HEK293 (cell line): ENCODE measurements around the gene KCNK7.

Source experiments
- CTCF ChIA-PET: fragments of 350-600 bp; formaldehyde crosslinking; extraction: SDS; loops from one replicate; lab custom pipeline; 2021; ENCODE audit warnings: antibody characterized with exemption; lab: Yijun Ruan, JAX
- POLR2A ChIA-PET: fragments of 300-600 bp; formaldehyde crosslinking; extraction: SDS; loops from one replicate; lab custom pipeline; 2020; ENCODE audit warnings: antibody characterized with exemption, inconsistent platforms; lab: Yijun Ruan, JAX
- H3K27ac ChIP-seq: fragments of 200-500 bp; sonication (Bioruptor generic); 2 replicates; pipeline ENCODE4 v1.5.1; 2014; ENCODE audit warnings: low read depth, low read length, control low read depth, inconsistent platforms; ENCODE audit errors: extremely low read depth
- H3K36me3 ChIP-seq, 2 experiments: fragments of 200-500 bp in 1 of 2; sonication (Bioruptor generic) in 1 of 2; 1 replicate in 1 of 2; 2 replicates in 1 of 2; pipeline ENCODE4 v1.5.1; 2014 to 2017; ENCODE audit warnings: inconsistent platforms in 2 of 2, low read length in 2 of 2; ENCODE audit not compliant: control insufficient read depth in 2 of 2, insufficient read depth in 1 of 2
- H3K4me1 ChIP-seq: fragments of 200-500 bp; sonication (Bioruptor generic); 2 replicates; pipeline ENCODE4 v1.5.1; 2014; ENCODE audit warnings: mild to moderate bottlenecking, low read length, inconsistent platforms; ENCODE audit not compliant: control insufficient read depth, insufficient read depth
- H3K4me3 ChIP-seq: 2 replicates; pipeline ENCODE4 v1.5.1; 2011; ENCODE audit warnings: low read depth, mild to moderate bottlenecking, control low read depth, low read length, moderate library complexity
- H3K9me3 ChIP-seq: fragments of 200-500 bp; sonication (Bioruptor generic); 2 replicates; pipeline ENCODE4 v1.5.1; 2014; ENCODE audit warnings: low read depth, low read length, inconsistent platforms; ENCODE audit not compliant: control insufficient read depth, insufficient read depth
- BCL11B ChIP-seq: fragments of 450-650 bp; formaldehyde crosslinking; IDR thresholded peaks from 2 replicates; pipeline ENCODE4 v1.5.1; 2016; ENCODE audit warnings: low read depth, missing biosample characterization, missing genetic modification characterization
- CTCF ChIP-seq: fragments of 450-650 bp; formaldehyde crosslinking; IDR thresholded peaks from 2 replicates; pipeline ENCODE4 v1.5.1; 2016; ENCODE audit warnings: missing biosample characterization, missing genetic modification characterization
- EGR2 ChIP-seq: fragments of 450-650 bp; formaldehyde crosslinking; IDR thresholded peaks from 2 replicates; pipeline ENCODE4 v1.5.1; 2016; ENCODE audit warnings: low read depth, missing biosample characterization, missing genetic modification characterization
- GLIS2 ChIP-seq: fragments of 450-650 bp; formaldehyde crosslinking; IDR thresholded peaks from 2 replicates; pipeline ENCODE4 v1.5.1; 2016; ENCODE audit warnings: missing biosample characterization, missing genetic modification characterization
- KLF9 ChIP-seq: fragments of 450-650 bp; formaldehyde crosslinking; IDR thresholded peaks from 2 replicates; pipeline ENCODE4 v1.5.1; 2016; ENCODE audit warnings: missing biosample characterization, missing genetic modification characterization, low read depth
- PATZ1 ChIP-seq: fragments of 450-650 bp; formaldehyde crosslinking; IDR thresholded peaks from 2 replicates; pipeline ENCODE4 v1.5.1; 2016; ENCODE audit warnings: missing biosample characterization, missing genetic modification characterization
- SCRT1 ChIP-seq: fragments of 450-650 bp; formaldehyde crosslinking; IDR thresholded peaks from 2 replicates; pipeline ENCODE4 v1.5.1; 2016; ENCODE audit warnings: missing biosample characterization, missing genetic modification characterization, borderline replicate concordance
- ZBTB17 ChIP-seq: fragments of 450-650 bp; formaldehyde crosslinking; IDR thresholded peaks from 2 replicates; pipeline ENCODE4 v1.5.1; 2016; ENCODE audit warnings: missing biosample characterization, missing genetic modification characterization
- ZBTB20 ChIP-seq: fragments of 450-650 bp; formaldehyde crosslinking; IDR thresholded peaks from 2 replicates; pipeline ENCODE4 v1.5.1; 2016; ENCODE audit warnings: missing biosample characterization, missing genetic modification characterization
- ZBTB48 ChIP-seq: fragments of 450-650 bp; formaldehyde crosslinking; IDR thresholded peaks from 2 replicates; pipeline ENCODE4 v1.5.1; 2016; ENCODE audit warnings: missing biosample characterization, missing genetic modification characterization
- ZBTB8A ChIP-seq: fragments of 450-650 bp; formaldehyde crosslinking; IDR thresholded peaks from 2 replicates; pipeline ENCODE4 v1.5.1; 2016; ENCODE audit warnings: missing biosample characterization, missing genetic modification characterization
- ZFHX2 ChIP-seq: fragments of 450-650 bp; formaldehyde crosslinking; conservative IDR thresholded peaks from 2 replicates; pipeline ENCODE4 v1.5.1; 2016; ENCODE audit warnings: missing biosample characterization, missing genetic modification characterization
- ZNF155 ChIP-seq: fragments of 450-650 bp; formaldehyde crosslinking; IDR thresholded peaks from 2 replicates; pipeline ENCODE4 v1.5.1; 2016; ENCODE audit warnings: missing biosample characterization, missing genetic modification characterization
- ZNF214 ChIP-seq: fragments of 450-650 bp; formaldehyde crosslinking; IDR thresholded peaks from 2 replicates; pipeline ENCODE4 v1.5.1; 2017; ENCODE audit warnings: missing biosample characterization, mild to moderate bottlenecking, missing genetic modification characterization, borderline replicate concordance
- ZNF391 ChIP-seq: fragments of 450-650 bp; formaldehyde crosslinking; IDR thresholded peaks from 2 replicates; pipeline ENCODE4 v1.5.1; 2016; ENCODE audit warnings: low read depth, missing biosample characterization, missing genetic modification characterization, borderline replicate concordance
- ZNF404 ChIP-seq: fragments of 450-650 bp; formaldehyde crosslinking; IDR thresholded peaks from 2 replicates; pipeline ENCODE4 v1.5.1; 2017; ENCODE audit warnings: missing biosample characterization, missing genetic modification characterization
- ZNF48 ChIP-seq: fragments of 450-650 bp; formaldehyde crosslinking; IDR thresholded peaks from 2 replicates; pipeline ENCODE4 v1.5.1; 2016; ENCODE audit warnings: missing biosample characterization, missing genetic modification characterization
- ZNF513 ChIP-seq: fragments of 450-650 bp; IDR thresholded peaks from 2 replicates; pipeline ENCODE4 v1.5.1; 2018; ENCODE audit warnings: missing biosample characterization, missing genetic modification characterization
- ZNF600 ChIP-seq: fragments of 450-650 bp; formaldehyde crosslinking; IDR thresholded peaks from 2 replicates; pipeline ENCODE4 v1.5.1; 2016; ENCODE audit warnings: missing biosample characterization, missing genetic modification characterization
- ZNF621 ChIP-seq: fragments of 450-650 bp; formaldehyde crosslinking; IDR thresholded peaks from 2 replicates; pipeline ENCODE4 v1.5.1; 2017; ENCODE audit warnings: missing biosample characterization, missing genetic modification characterization
- ZNF76 ChIP-seq: fragments of 450-650 bp; formaldehyde crosslinking; IDR thresholded peaks from 2 replicates; pipeline ENCODE4; 2016; ENCODE audit warnings: low read depth, missing biosample characterization, missing genetic modification characterization, borderline replicate concordance
- ZNF830 ChIP-seq: fragments of 450-650 bp; IDR thresholded peaks from 2 replicates; pipeline ENCODE4 v1.5.0; 2018; ENCODE audit warnings: missing biosample characterization, missing genetic modification characterization, low read depth, mild to moderate bottlenecking, moderate library complexity
- ZXDB ChIP-seq: fragments of 450-650 bp; formaldehyde crosslinking; IDR thresholded peaks from 2 replicates; pipeline ENCODE4 v1.5.1; 2016; ENCODE audit warnings: missing biosample characterization, missing genetic modification characterization
- TF ChIP-seq, protein P1 (sequence below): fragments of 450-650 bp; formaldehyde crosslinking; IDR thresholded peaks from 2 replicates; pipeline ENCODE4 v1.5.1; 2016; ENCODE audit warnings: missing biosample characterization, missing genetic modification characterization
- TF ChIP-seq, protein P2 (sequence below): IDR thresholded peaks from 2 replicates; pipeline ENCODE4 v1.6.1; 2011; ENCODE audit warnings: mild to moderate bottlenecking, low read depth, low read length, borderline replicate concordance
- TF ChIP-seq, protein P3 (sequence below): fragments of 450-650 bp; formaldehyde crosslinking; IDR thresholded peaks from 2 replicates; pipeline ENCODE4 v1.5.1; 2016; ENCODE audit warnings: missing biosample characterization, missing genetic modification characterization, low read depth

Gene KCNK7

GRCh38 chr11:65557280-65558001 is 38.2 kb downstream of the KCNK7 start:
- H3K36me3 ChIP-seq = peaks cover 0 to 11% of the 10 kb centered on the region in 2 experiments; a peak in 1 of 3 replicates
- H3K4me1 ChIP-seq = peaks cover 19% of the 10 kb centered on the region
- ChIA-PET POLR2A (interaction anchor here (1.1 to 1.5 kb wide), 3 partner anchors 11 to 16 kb away, joined by 4 to 6 read pairs (median 6); partner anchors contain the start of gene ZNRD2), CTCF (interaction anchor here (0.8 to 1.8 kb wide), 4 partner anchors 12 to 28 kb away, joined by 3 to 8 read pairs (median 4); partner anchors contain the start of gene ZNRD2)
- H3K9me3 ChIP-seq = no peaks in the 10 kb centered on the region
- peak overlapping the region; percentile 81 for H3K27ac ChIP-seq
- H3K4me3 ChIP-seq = peak overlapping the region; percentile 52
- TF ChIP-seq ZXDB (tag by site-specific recombination) = no peak
- peak; percentile 55; the same call in 1 of the 2 replicates for TF ChIP-seq ZNF76
- no peak for TF ChIP-seq ZNF404 (tag by site-specific recombination)
- TF ChIP-seq ZBTB48 (tag by site-specific recombination) = peak; percentile 73
- TF ChIP-seq KLF9 (tag by site-specific recombination) = 0 out of 2 replicates have a peak, but pooled peaks have one; percentile 21
- no peak for TF ChIP-seq ZNF48 (tag by site-specific recombination)
- TF ChIP-seq ZBTB20 (tag by site-specific recombination) = peak; percentile 58
- TF ChIP-seq, protein P1, sequence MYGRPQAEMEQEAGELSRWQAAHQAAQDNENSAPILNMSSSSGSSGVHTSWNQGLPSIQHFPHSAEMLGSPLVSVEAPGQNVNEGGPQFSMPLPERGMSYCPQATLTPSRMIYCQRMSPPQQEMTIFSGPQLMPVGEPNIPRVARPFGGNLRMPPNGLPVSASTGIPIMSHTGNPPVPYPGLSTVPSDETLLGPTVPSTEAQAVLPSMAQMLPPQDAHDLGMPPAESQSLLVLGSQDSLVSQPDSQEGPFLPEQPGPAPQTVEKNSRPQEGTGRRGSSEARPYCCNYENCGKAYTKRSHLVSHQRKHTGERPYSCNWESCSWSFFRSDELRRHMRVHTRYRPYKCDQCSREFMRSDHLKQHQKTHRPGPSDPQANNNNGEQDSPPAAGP (tag by site-specific recombination) = no peak
- no peak for TF ChIP-seq CTCF (tag by site-specific recombination)
- no peak for TF ChIP-seq ZNF621 (tag by site-specific recombination)
- TF ChIP-seq, protein P2, sequence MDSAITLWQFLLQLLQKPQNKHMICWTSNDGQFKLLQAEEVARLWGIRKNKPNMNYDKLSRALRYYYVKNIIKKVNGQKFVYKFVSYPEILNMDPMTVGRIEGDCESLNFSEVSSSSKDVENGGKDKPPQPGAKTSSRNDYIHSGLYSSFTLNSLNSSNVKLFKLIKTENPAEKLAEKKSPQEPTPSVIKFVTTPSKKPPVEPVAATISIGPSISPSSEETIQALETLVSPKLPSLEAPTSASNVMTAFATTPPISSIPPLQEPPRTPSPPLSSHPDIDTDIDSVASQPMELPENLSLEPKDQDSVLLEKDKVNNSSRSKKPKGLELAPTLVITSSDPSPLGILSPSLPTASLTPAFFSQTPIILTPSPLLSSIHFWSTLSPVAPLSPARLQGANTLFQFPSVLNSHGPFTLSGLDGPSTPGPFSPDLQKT = no peak
- TF ChIP-seq, protein P3, sequence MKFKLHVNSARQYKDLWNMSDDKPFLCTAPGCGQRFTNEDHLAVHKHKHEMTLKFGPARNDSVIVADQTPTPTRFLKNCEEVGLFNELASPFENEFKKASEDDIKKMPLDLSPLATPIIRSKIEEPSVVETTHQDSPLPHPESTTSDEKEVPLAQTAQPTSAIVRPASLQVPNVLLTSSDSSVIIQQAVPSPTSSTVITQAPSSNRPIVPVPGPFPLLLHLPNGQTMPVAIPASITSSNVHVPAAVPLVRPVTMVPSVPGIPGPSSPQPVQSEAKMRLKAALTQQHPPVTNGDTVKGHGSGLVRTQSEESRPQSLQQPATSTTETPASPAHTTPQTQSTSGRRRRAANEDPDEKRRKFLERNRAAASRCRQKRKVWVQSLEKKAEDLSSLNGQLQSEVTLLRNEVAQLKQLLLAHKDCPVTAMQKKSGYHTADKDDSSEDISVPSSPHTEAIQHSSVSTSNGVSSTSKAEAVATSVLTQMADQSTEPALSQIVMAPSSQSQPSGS (tag by site-specific recombination) = no peak
- TF ChIP-seq ZNF600 (tag by site-specific recombination) = 0 out of 2 replicates have a peak, but pooled peaks have one; percentile 50
- TF ChIP-seq ZNF830 (tag by site-specific recombination) = no peak
- TF ChIP-seq ZNF214 = no peak
- peak; percentile 81 for TF ChIP-seq GLIS2 (tag by site-specific recombination)
- no peak for TF ChIP-seq BCL11B (tag by site-specific recombination)
- no peak for TF ChIP-seq ZNF155 (tag by site-specific recombination)
- TF ChIP-seq ZFHX2 (tag by site-specific recombination) = peak; percentile 57
- TF ChIP-seq SCRT1 (tag by site-specific recombination) = no peak
- peak; percentile 55; the same call in 1 of the 2 replicates for TF ChIP-seq EGR2 (tag by site-specific recombination)
- TF ChIP-seq ZNF513 (tag by site-specific recombination) = no peak
- no peak; the same call in 1 of the 2 replicates for TF ChIP-seq ZBTB17
- no peak for TF ChIP-seq ZNF391 (tag by site-specific recombination)
- TF ChIP-seq ZBTB8A = no peak
- TF ChIP-seq PATZ1 (tag by site-specific recombination) = peak; percentile 91
